ENCODE measurements around the gene MROH8.

DNA sequence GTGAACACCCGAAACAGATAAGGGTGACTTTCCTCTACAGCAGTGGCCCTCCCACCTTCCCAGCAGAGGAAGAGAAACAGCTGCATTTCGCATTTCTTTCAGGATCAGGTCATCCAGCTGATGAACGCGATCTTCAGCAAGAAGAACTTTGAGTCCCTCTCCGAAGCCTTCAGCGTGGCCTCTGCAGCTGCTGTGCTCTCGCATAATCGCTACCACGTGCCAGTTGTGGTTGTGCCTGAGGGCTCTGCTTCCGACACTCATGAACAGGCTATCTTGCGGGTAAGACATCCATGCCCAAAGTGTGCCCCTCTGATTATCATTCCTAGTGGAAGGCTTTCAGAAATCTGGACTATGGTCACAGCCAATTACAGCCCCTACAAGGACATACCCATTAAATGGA, 27.8 kb upstream of the MROH8 start:
- TF ChIP-seq CTCF (IDR thresholded peaks at IDR 0.05) (no peak), POLR2A (IDR thresholded peaks at IDR 0.05) (no peak)

Measured in vagina (tissue), 2 donors.